H9 (cell line): Measurements from ENCODE around the gene PTN. TPM values are rescaled to one million over a fixed set of nuclear protein-coding genes. Genes with fewer than 3 reads are reported as not detected.

ENCODE experiments used
- DNase-seq: peaks from one replicate; pipeline ENCODE4 v3.0.0-alpha.2; 2017
- H2AFZ ChIP-seq: one replicate; pipeline ENCODE4 v1.6.1; 2013; ENCODE audit warnings: mild to moderate bottlenecking, low read length, control low read depth, moderate library complexity
- H2AK5ac ChIP-seq: 2 replicates; pipeline ENCODE4 v1.6.1; 2013; ENCODE audit warnings: low read length, control low read depth, mixed read lengths; ENCODE audit not compliant: insufficient read length
- H2BK120ac ChIP-seq: one replicate; pipeline ENCODE4 v1.6.1; 2013; ENCODE audit warnings: low read depth, mild to moderate bottlenecking, low read length, control low read depth, inconsistent platforms; ENCODE audit not compliant: poor library complexity, severe bottlenecking
- H2BK12ac ChIP-seq: 2 replicates; pipeline ENCODE4 v1.6.1; 2013; ENCODE audit warnings: low read length, control low read depth, mixed read lengths, low read depth; ENCODE audit not compliant: insufficient read length
- H2BK15ac ChIP-seq: 2 replicates; pipeline ENCODE4 v1.6.1; 2013; ENCODE audit warnings: low read depth, low read length, control low read depth
- H2BK20ac ChIP-seq: one replicate; pipeline ENCODE4 v1.6.1; 2013; ENCODE audit warnings: low read depth, mild to moderate bottlenecking, low read length, control low read depth, inconsistent platforms; ENCODE audit not compliant: poor library complexity, severe bottlenecking
- H2BK5ac ChIP-seq: 2 replicates; pipeline ENCODE4 v1.6.1; 2013; ENCODE audit warnings: low read length, control low read depth, mixed read lengths; ENCODE audit not compliant: insufficient read length
- H3K14ac ChIP-seq: 2 replicates; pipeline ENCODE4 v1.6.1; 2013; ENCODE audit warnings: low read length, control low read depth; ENCODE audit not compliant: insufficient read depth
- H3K18ac ChIP-seq: 2 replicates; pipeline ENCODE4 v1.6.1; 2013; ENCODE audit warnings: low read depth, mild to moderate bottlenecking, mixed read lengths, low read length, control low read depth; ENCODE audit not compliant: insufficient read length
- H3K23ac ChIP-seq: 2 replicates; pipeline ENCODE4 v1.6.1; 2013; ENCODE audit warnings: low read length, control low read depth, mixed read lengths, low read depth; ENCODE audit not compliant: insufficient read length
- H3K23me2 ChIP-seq: 2 replicates; pipeline ENCODE4 v1.6.1; 2013; ENCODE audit warnings: low read depth, mild to moderate bottlenecking, mixed read lengths, low read length, control low read depth; ENCODE audit not compliant: insufficient read length, poor library complexity, severe bottlenecking
- H3K27ac ChIP-seq: 2 replicates; pipeline ENCODE4 v1.5.1; 2013; ENCODE audit warnings: low read length, control low read depth, mixed read lengths, low read depth; ENCODE audit not compliant: insufficient read length
- H3K27me3 ChIP-seq: 2 replicates; pipeline ENCODE4 v1.6.1; 2013; ENCODE audit warnings: low read length, control low read depth, inconsistent platforms; ENCODE audit not compliant: insufficient read depth
- H3K4ac ChIP-seq: 2 replicates; pipeline ENCODE4 v1.6.1; 2013; ENCODE audit warnings: low read depth, mild to moderate bottlenecking, control low read depth, inconsistent platforms, low read length, moderate library complexity
- H3K4me1 ChIP-seq: 2 replicates; pipeline ENCODE4 v1.6.1; 2013; ENCODE audit warnings: low read length, control low read depth, inconsistent platforms; ENCODE audit not compliant: insufficient read depth
- H3K4me2 ChIP-seq: 2 replicates; pipeline ENCODE4 v1.6.1; 2013; ENCODE audit warnings: low read length, control low read depth, mixed read lengths; ENCODE audit not compliant: insufficient read length, insufficient read depth
- H3K56ac ChIP-seq: 2 replicates; pipeline ENCODE4 v1.6.1; 2013; ENCODE audit warnings: low read depth, mild to moderate bottlenecking, mixed read lengths, low read length, control low read depth; ENCODE audit not compliant: insufficient read length
- H3K79me1 ChIP-seq: 2 replicates; pipeline ENCODE4 v1.6.1; 2013; ENCODE audit warnings: low read depth, mild to moderate bottlenecking, moderate library complexity, low read length, control low read depth, inconsistent platforms; ENCODE audit not compliant: insufficient read depth, poor library complexity, severe bottlenecking
- H3K79me2 ChIP-seq: 2 replicates; pipeline ENCODE4 v1.6.1; 2013; ENCODE audit warnings: low read length, control low read depth, inconsistent platforms; ENCODE audit not compliant: insufficient read depth
- H3K9ac ChIP-seq: 2 replicates; pipeline ENCODE4 v1.6.1; 2013; ENCODE audit warnings: low read length, control low read depth, mixed read lengths; ENCODE audit not compliant: insufficient read length; ENCODE audit errors: extremely low read depth
- H3K9me3 ChIP-seq: one replicate; pipeline ENCODE4 v1.6.1; 2013; ENCODE audit warnings: low read depth, low read length, inconsistent platforms; ENCODE audit not compliant: control insufficient read depth
- H3T11ph ChIP-seq: one replicate; pipeline ENCODE4 v1.6.1; 2013; ENCODE audit warnings: mild to moderate bottlenecking, low read length, control low read depth, inconsistent platforms
- H4K20me1 ChIP-seq: one replicate; pipeline ENCODE4 v1.6.1; 2013; ENCODE audit not compliant: control insufficient read depth, insufficient read length, insufficient read depth
- H4K5ac ChIP-seq: 2 replicates; pipeline ENCODE4 v1.6.1; 2013; ENCODE audit warnings: low read depth, mild to moderate bottlenecking, mixed read lengths, low read length, control low read depth; ENCODE audit not compliant: insufficient read length
- H4K8ac ChIP-seq: replicated peaks from 2 replicates; pipeline ENCODE4 v1.6.1; 2013; ENCODE audit warnings: low read length, control low read depth, mixed read lengths, low read depth; ENCODE audit not compliant: insufficient read length
- H4K91ac ChIP-seq: 2 replicates; pipeline ENCODE4 v1.6.1; 2013; ENCODE audit warnings: low read depth, mild to moderate bottlenecking, moderate library complexity, mixed read lengths, low read length, control low read depth; ENCODE audit not compliant: insufficient read length
- H3K27ac Mint-ChIP-seq, 3 experiments: 2 replicates in 2 of 3; 3 replicates in 1 of 3; pipeline ENCODE4 v1.8.0; 2020 to 2021; ENCODE audit warnings: mixed read lengths in 3 of 3, mild to moderate bottlenecking in 1 of 3, moderate library complexity in 1 of 3
- H3K27me3 Mint-ChIP-seq: 2 replicates; pipeline ENCODE4 v1.8.0; 2021; ENCODE audit warnings: low read depth, mild to moderate bottlenecking, moderate library complexity, mixed read lengths
- H3K36me3 Mint-ChIP-seq, 3 experiments: 2 replicates in 2 of 3; 3 replicates in 1 of 3; pipeline ENCODE4 v1.8.0; 2020 to 2021; ENCODE audit warnings: low read depth in 3 of 3, mixed read lengths in 3 of 3; ENCODE audit not compliant: insufficient read depth in 1 of 3
- H3K4me1 Mint-ChIP-seq, 2 experiments: 2 replicates each; pipeline ENCODE4 v1.8.0; 2020; ENCODE audit warnings: mixed read lengths in 2 of 2
- H3K4me3 Mint-ChIP-seq, 2 experiments: 2 replicates in 1 of 2; 3 replicates in 1 of 2; pipeline ENCODE4 v1.8.0; 2020 to 2021; ENCODE audit warnings: mild to moderate bottlenecking in 2 of 2, mixed read lengths in 2 of 2, moderate library complexity in 1 of 2
- H3K9me3 Mint-ChIP-seq, 2 experiments: 2 replicates in 1 of 2; 3 replicates in 1 of 2; pipeline ENCODE4 v1.8.0; 2020; ENCODE audit warnings: mild to moderate bottlenecking in 2 of 2, mixed read lengths in 2 of 2, moderate library complexity in 1 of 2
- CTCF ChIP-seq: fragments of 200-600 bp; sonication (generic); conservative IDR thresholded peaks from 3 replicates; pipeline ENCODE4 v1.8.0; 2021; ENCODE audit warnings: antibody characterized with exemption, mild to moderate bottlenecking
- WGBS: extraction: QIAGEN DNeasy Blood & Tissue Kit; methylation state at CpG from one replicate; pipeline ENCODE4 v1.1.7; 2013; ENCODE audit warnings: missing lambda C conversion rate, low lambda C conversion rate, mixed read lengths; ENCODE audit not compliant: insufficient read length; ENCODE audit errors: extremely low coverage; 5-methylcytosine and 5-hydroxymethylcytosine counted together
- total RNA-seq: library from RNA; stranded (reverse); gene quantifications from 2 replicates; pipeline ENCODE4 v1.2.1, GENCODE V29; 2021

PTN gene
- total RNA-seq, 1 experiment from 2014 or later, result 16.5 TPM

- H4K91ac ChIP-seq, result no peak overlapping the region
- no peak overlapping the region for H3K27ac ChIP-seq
- H3K14ac ChIP-seq, result no peak overlapping the region
- H2BK15ac ChIP-seq, result no peak overlapping the region
- no peak overlapping the region for H2AFZ ChIP-seq
- H3K9ac ChIP-seq, result no peak overlapping the region
- no peak for TF ChIP-seq CTCF
- no peak overlapping the region for H2BK12ac ChIP-seq
- H3K56ac ChIP-seq, result no peak overlapping the region
- H3K4me1 ChIP-seq, result no peaks in the 10 kb centered on the region
- no CpG with 5 or more reads among the region's 2 CpGs for WGBS
- no peak for DNase-seq
- H3K79me2 ChIP-seq, result no peaks in the 10 kb centered on the region
- peaks cover 0 to 4% (median 0%) of the 10 kb centered on the region in 3 experiments; a peak in 2 of 7 replicates for H3K36me3 Mint-ChIP-seq
- no peak overlapping the region for H4K8ac ChIP-seq
- H3K9me3 Mint-ChIP-seq, result peaks cover 3 to 7% of the 10 kb centered on the region in 2 experiments; a peak in 4 of 5 replicates
- peaks cover 4 to 7% of the 10 kb centered on the region in 2 experiments; a peak in 3 of 4 replicates for H3K4me1 Mint-ChIP-seq
- H3K79me1 ChIP-seq, result no peaks in the 10 kb centered on the region
- no peak overlapping the region for H2BK20ac ChIP-seq
- H3K9me3 ChIP-seq, result no peaks in the 10 kb centered on the region
- no peak overlapping the region for H3T11ph ChIP-seq
- no peak overlapping the region for H2BK5ac ChIP-seq
- no peak overlapping the region for H3K4ac ChIP-seq
- H3K23me2 ChIP-seq, result no peaks in the 10 kb centered on the region
- no peak overlapping the region for H2AK5ac ChIP-seq
- no peak overlapping the region for H4K5ac ChIP-seq
- H3K4me3 Mint-ChIP-seq, result no peak overlapping the region
- H3K27ac Mint-ChIP-seq, result no peak overlapping the region
- H3K27me3 ChIP-seq, result no peaks in the 10 kb centered on the region
- no peaks in the 10 kb centered on the region for H4K20me1 ChIP-seq
- H2BK120ac ChIP-seq, result no peak overlapping the region
- no peak overlapping the region for H3K18ac ChIP-seq
- H3K23ac ChIP-seq, result no peak overlapping the region
- H3K27me3 Mint-ChIP-seq, result no peaks in the 10 kb centered on the region; the same call in 1 of the 2 replicates
- no peak overlapping the region for H3K4me2 ChIP-seq
Observed at GRCh38 chr7:137213744-137214143, 129.8 kb downstream of the PTN start.
